Suppressor macrophage (primary cell): ENCODE data around the gene CFAP61.
"Not testable (repeated sequence)": the region's sequence is repeated elsewhere in the genome, so short reads cannot be mapped to it uniquely, and the experiment has no call there.

Experiments used
- DNase-seq, 4 experiments: peaks; one replicate each; pipeline ENCODE4 v3.0.0-alpha.2; 2020 to 2022

The CFAP61 gene

GRCh38 chr20:20241976-20242375, 189.6 kb downstream of the CFAP61 start:
- no peak for DNase-seq

DNA sequence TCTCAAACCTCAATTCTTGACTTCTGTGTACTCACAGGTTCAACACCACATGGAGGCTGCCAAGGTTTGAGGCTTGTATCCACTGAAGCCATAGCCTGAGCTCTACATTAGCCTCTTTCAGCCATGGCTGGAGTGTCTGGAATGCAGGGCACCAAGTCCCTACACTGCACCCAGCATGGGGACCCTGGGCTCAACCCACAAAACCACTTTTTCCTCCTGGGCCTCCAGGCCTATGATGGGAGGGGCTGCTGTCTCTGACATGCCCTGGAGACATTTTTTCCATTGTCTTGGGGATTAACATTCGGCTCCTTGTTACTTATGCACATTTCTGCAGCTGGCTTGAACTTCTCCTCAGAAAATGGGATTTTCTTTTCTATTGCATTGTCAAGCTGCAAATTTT, 192.1 kb downstream of the CFAP61 start:
- not testable (repeated sequence) for DNase-seq

DNA sequence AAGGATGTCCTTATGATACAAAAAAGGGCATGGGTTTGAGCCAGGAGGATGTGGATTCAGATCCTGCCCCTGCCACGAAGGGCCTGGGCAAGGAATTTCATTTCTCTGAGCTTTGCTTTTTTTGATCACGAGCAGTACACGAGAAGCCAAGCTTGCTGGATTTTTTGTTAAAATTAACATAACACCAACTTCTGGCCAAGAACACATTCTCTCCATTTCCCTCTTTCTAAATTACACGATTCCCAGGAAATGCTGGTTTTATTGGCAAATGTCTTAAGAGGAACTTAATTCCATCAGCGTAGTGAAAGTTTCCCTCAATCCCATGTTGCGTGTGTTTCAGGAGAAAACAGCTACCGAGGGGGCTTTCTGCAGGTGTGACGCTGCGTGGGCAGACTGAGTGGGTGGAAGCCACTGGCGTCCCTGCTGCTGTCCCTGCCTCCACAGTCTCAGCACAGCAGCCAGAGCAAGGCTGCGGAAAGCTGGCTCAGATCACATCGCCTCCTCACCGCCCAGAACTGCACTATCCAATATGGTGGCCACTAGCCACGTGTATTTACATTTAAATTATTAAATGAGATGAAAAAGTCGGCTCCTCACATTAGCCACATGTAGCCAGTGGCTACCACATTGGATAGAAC, 194.8 kb downstream of the CFAP61 start:
- peak in 1 of 4 experiments; percentile 65 for DNase-seq

DNA sequence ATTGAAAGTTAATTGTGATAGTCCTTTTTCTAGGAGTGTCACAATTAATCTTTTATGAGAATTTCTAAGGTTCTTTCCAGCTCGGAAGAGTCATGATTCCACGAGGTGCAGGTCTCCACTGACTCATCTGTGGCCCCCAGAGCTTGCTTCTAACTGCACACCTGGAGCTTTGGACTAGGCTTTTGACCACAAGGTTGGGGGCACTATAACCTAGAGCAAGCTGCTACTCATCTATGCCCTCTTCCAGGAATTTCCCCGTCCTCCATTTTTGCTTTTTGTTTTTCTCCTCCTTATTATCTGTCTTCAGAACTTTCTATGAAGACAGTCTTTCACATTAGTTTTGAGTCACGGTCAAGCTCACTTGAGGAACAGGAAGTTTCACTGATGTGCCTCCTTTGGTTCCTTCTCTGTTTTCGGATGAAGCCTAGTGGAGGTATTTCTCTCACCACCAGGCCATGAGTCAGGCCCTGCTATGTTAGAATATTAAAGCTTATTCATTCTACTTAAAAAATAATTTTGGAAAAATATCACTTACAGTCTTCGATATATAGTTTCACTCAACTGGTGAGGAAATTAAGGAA, 196.4 kb downstream of the CFAP61 start:
- DNase-seq = peak; percentile 61 to 84 (median 70)

- DNase-seq = no peak
These were observed 199.0 kb downstream of the CFAP61 start for GRCh38 chr20:20251317-20251716.

DNA sequence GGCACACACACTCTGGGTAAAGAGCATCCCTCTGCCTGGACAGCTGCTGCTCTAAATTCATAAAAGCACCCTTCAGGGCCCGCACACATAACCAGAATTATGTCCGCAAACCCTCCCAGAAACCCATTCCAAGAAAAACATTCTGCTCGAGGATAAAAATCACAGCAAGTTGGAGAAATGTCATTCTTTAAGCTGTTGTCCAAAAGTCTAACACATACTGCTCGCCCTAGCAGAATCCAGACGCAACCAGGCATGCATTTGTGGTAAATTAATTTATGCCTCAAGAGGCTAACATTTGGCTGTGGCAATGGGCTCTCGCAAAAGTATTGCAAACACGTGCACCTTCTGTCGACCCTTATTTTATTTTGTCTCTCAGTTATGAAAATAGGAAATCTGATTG, 199.5 kb downstream of the CFAP61 start:
- DNase-seq = no peak

DNA sequence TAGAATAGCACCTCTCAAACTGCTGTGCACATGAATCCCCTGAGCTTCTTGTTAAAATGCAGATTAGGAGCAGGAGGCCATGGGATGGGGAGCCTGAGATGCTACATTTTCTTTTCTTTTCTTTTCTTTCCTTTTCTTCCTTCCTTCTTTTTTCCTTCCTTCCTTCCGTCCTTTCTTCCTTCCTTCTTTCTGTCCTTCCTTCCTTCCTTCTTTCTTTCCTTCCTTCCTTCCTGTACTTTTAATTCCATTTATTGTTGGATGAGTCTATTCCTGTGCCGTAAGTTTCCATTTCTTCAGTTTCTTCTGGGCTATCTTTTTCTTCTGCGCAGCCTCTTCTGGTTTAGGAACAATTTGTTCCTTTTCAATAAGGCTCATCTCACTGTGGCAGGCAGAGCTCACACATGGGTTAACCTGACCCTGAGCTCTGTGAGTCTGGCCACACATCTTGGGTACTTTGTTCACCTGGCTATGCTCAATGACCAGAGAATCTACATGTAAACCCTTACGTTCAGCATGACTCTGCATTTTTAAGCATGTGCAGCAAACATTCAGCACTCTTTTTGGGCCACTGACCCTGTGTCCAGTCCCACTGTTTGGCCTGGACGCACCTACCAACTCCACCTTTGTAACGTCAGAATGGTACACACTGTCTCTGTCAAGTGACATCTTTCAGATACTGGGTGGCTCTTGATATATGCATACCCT, 200.9 kb downstream of the CFAP61 start:
- DNase-seq = no peak

- DNase-seq = no peak
These were observed 201.5 kb downstream of the CFAP61 start for GRCh38 chr20:20253744-20254330.

DNA sequence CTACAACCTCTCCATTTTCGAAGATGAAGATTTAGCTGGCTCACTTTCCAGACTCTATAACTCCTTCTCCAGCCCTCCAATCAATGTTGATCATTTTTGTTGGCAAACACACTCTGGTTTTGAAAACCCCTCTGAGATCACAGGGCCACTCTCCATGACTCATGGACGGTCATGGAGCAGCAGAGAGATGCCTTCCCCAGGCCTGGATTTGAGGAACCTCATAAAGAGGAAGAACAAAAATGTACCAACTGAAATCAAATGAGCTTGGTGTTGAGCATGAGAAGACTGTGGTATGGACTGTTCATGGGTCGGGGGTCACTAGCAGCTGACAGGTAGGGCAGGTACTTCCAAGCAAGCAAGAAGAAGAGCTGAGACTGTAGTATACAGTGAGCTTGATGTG, 202.8 kb downstream of the CFAP61 start:
- DNase-seq = peak; percentile 90 to 98 (median 94)

- peak; percentile 86 to 99 (median 94) for DNase-seq
These were observed 207.2 kb downstream of the CFAP61 start for GRCh38 chr20:20259533-20259932.

GRCh38 chr20:20261159-20261558, 208.8 kb downstream of the CFAP61 start:
- DNase-seq = peak; percentile 85 to 97 (median 92)

- no peak for DNase-seq
These were observed 212.9 kb downstream of the CFAP61 start for GRCh38 chr20:20265210-20265609.

DNA sequence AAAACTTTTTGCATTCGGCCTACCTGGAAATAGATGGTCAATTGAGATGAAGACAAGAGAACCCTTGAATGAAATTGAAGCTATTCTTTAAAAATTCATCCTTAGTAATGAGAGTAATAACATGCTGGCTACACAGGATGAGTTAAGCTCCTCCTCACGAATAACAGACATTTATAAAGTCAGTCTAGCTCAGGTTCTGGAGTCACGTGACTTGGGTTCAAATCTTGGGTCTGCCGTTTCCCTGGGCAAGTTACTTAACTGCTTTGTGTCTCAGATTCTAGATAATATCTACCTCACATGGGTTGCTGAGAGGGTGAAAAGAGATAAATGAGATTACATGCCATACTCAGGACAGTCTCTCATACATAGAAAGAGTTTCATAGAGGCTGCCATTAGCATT, 214.2 kb downstream of the CFAP61 start:
- no peak for DNase-seq

- peak; percentile 68 to 85 (median 82) for DNase-seq
These were observed 215.5 kb downstream of the CFAP61 start for GRCh38 chr20:20267685-20268370.

GRCh38 chr20:20271271-20271670, 218.9 kb downstream of the CFAP61 start:
- DNase-seq = peak; percentile 41 to 73 (median 70)

- peak; percentile 45 to 78 (median 58) for DNase-seq
These were observed 220.4 kb downstream of the CFAP61 start for GRCh38 chr20:20272686-20273085.

DNA sequence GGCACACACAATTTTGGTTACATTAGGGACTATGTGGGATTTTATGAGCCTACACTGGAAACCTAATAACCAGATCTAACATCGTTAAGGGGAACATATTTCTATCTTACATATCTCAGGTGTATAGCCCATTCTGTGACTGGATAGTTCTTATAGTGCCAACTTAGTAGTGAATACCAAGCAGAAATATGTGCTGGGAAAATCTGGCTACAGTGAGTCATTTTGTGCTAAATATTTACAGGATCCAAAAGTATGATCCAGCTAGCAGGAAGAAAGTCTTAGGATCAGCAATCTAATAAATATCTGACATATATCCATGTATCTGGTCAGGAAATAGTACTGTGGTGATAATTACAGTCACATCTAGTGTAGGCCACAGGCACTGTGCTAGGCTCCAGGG, 221.0 kb downstream of the CFAP61 start:
- no peak for DNase-seq

DNA sequence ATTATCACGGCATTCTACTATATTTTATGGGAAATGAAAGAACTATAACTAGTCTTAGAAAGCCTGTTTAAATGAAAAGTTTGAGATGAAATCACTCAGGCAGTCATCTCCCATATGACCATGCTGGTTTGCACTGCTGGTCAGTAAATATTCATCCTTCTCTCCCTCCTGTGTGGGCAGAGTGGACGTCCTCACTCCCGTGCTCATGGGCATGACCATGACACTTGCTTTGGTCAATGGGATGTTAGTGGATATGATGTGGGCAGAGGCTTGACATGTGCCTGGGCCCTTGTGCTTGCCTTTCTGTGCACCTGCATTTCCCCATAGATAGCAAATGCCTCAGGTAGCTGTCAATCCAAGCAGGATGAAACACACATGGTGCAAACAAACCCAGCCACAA, 222.5 kb downstream of the CFAP61 start:
- DNase-seq = peak in 2 of 4 experiments; percentile 57 to 59

DNA sequence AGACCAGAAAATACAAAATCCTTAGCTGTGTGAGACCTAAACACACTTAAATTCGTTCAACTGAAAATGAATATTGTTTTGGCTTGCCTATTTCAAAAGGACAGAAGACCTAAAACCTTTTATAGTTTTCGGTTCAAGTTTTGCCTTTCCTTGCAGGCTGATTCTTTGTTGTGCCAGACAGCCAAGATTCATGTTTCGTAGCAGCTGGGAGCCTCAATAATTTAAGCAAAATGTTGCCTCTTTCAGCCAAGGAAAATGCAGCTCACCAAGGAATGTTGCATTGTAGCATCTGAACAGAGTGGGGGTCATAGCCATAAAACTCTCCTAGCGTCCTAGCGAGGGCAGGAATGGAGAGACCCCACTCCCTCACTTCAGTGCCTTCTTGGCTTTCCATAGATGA, 223.3 kb downstream of the CFAP61 start:
- DNase-seq = no peak

GRCh38 chr20:20276811-20277530, 224.6 kb downstream of the CFAP61 start:
- peak; percentile 57 to 89 (median 80) for DNase-seq

- peak; percentile 49 to 81 (median 66) for DNase-seq
These were observed 225.6 kb downstream of the CFAP61 start for GRCh38 chr20:20277894-20278335.

- DNase-seq = no peak
These were observed 233.7 kb downstream of the CFAP61 start for GRCh38 chr20:20286061-20286460.
